Gastroesophageal sphincter (tissue), 4 donors: ENCODE data around the gene ZNHIT2. TPM values are rescaled to one million over a fixed set of nuclear protein-coding genes. Genes with fewer than 3 reads are reported as not detected.
"Not testable (repeated sequence)": the region's sequence is repeated elsewhere in the genome, so short reads cannot be mapped to it uniquely, and the experiment has no call there.

Experiments
- ATAC-seq: fragments of 150-250 bp; one replicate; pipeline ENCODE4 v1.9.1; 2016; ENCODE audit warnings: mild to moderate bottlenecking, moderate library complexity
- H3K27ac ChIP-seq, 4 donors: fragments of 200-600 bp; sonication (generic) in 3 of 4; 1 replicate in 3 of 4; 2 replicates in 1 of 4; pipeline ENCODE4 v1.5.1; 2016 to 2019
- H3K27me3 ChIP-seq: fragments of 200-600 bp; sonication (generic); one replicate; pipeline ENCODE4 v1.5.1; 2019
- H3K36me3 ChIP-seq, 2 donors: fragments of 200-600 bp; sonication (generic); one replicate each; pipeline ENCODE4 v1.5.1; 2019; ENCODE audit warnings: control low read depth in 1 of 2
- H3K4me1 ChIP-seq, 3 donors: fragments of 200-600 bp; sonication (generic); 1 replicate in 2 of 3; 2 replicates in 1 of 3; pipeline ENCODE4 v1.5.1; 2016 to 2019; ENCODE audit warnings: control low read depth in 2 of 3
- H3K4me3 ChIP-seq, 2 donors: fragments of 200-600 bp; sonication (generic); one replicate each; pipeline ENCODE4 v1.5.1; 2019; ENCODE audit warnings: mild to moderate bottlenecking in 1 of 2, moderate library complexity in 1 of 2
- H3K9me3 ChIP-seq, 3 donors: fragments of 200-600 bp; sonication (generic); one replicate each; pipeline ENCODE4 v1.5.1; 2017 to 2019; ENCODE audit warnings: control low read depth in 2 of 3
- EP300 ChIP-seq: sonication (generic); formaldehyde crosslinking; IDR thresholded peaks from one replicate; pipeline ENCODE4 v1.6.1; 2017; ENCODE audit warnings: antibody characterized with exemption, mild to moderate bottlenecking
- POLR2A ChIP-seq, 2 donors: fragments of 450-650 bp; IDR thresholded peaks; one replicate each; pipeline ENCODE4 v1.6.1; 2017; ENCODE audit warnings: antibody characterized with exemption in 2 of 2, mild to moderate bottlenecking in 2 of 2, moderate library complexity in 1 of 2
- POLR2AphosphoS5 ChIP-seq: sonication (generic); formaldehyde crosslinking; IDR thresholded peaks from one replicate; pipeline ENCODE4 v1.6.1; 2017; ENCODE audit warnings: antibody characterized with exemption
- WGBS, 2 donors: methylation state at CpG; one replicate each; pipeline ENCODE4 v1.1.5; 2018; ENCODE audit warnings: low coverage in 1 of 2; 5-methylcytosine and 5-hydroxymethylcytosine counted together
- total RNA-seq, 4 donors: library from RNA; depleted of rRNA; stranded (reverse); fragments of >200 nt; gene quantifications; one replicate each; pipeline ENCODE4 v1.1.0, GENCODE V29; 2016
- TF ChIP-seq, protein P1 (sequence below), 4 experiments: fragments of 200-600 bp in 2 of 4; fragments of 450-650 bp in 2 of 4; sonication (generic) in 1 of 4; IDR thresholded peaks; one replicate each; pipeline ENCODE4 v1.5.1; 2017 to 2019; ENCODE audit warnings: antibody characterized with exemption in 4 of 4, mild to moderate bottlenecking in 2 of 4, moderate library complexity in 2 of 4

The ZNHIT2 gene
- total RNA-seq, 4 donors from 2014 or later = 13.6 to 19.1 (median 15.4) TPM

DNA sequence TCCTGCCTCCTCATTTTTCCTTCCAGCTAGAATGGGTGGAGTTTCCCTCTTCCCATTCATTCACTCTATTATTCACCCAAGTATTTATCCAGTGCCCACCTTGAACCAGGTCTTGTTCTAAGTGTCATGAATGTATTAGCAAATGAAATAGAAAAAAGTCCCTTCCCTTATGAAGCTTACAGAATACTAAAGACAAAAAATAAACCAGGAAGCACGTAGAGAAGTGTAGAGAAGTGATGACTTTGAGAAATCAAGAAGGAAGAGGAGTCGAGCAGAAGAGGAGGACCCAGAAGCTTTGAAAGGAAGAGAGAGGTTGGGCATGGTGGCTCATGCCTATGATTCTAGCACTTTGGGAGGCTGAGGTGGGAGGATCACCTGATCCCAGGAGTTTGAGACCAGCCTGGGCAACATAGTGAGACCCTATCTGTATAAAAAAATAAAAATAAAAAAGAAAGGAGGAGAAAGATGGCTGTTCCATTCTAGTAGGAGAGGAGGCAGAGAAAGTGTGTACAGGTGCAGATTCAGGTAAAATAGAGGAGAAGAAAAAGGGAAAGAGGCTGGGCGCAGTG lies 33.9 kb upstream of the ZNHIT2 start:
- no peaks in the 10 kb centered on the region for H3K36me3 ChIP-seq
- WGBS, 2 donors = 53 to 100% methylated on average over 1 to 3 of the region's 3 CpGs
- H3K27me3 ChIP-seq = peaks cover 8% of the 10 kb centered on the region
- no peaks in the 10 kb centered on the region for H3K9me3 ChIP-seq
- no peak overlapping the region for H3K4me3 ChIP-seq
- TF ChIP-seq POLR2AphosphoS5 = no peak
- TF ChIP-seq EP300 = no peak
- TF ChIP-seq POLR2A (IDR thresholded peaks at IDR 0.05) = no peak
- TF ChIP-seq, protein P1, sequence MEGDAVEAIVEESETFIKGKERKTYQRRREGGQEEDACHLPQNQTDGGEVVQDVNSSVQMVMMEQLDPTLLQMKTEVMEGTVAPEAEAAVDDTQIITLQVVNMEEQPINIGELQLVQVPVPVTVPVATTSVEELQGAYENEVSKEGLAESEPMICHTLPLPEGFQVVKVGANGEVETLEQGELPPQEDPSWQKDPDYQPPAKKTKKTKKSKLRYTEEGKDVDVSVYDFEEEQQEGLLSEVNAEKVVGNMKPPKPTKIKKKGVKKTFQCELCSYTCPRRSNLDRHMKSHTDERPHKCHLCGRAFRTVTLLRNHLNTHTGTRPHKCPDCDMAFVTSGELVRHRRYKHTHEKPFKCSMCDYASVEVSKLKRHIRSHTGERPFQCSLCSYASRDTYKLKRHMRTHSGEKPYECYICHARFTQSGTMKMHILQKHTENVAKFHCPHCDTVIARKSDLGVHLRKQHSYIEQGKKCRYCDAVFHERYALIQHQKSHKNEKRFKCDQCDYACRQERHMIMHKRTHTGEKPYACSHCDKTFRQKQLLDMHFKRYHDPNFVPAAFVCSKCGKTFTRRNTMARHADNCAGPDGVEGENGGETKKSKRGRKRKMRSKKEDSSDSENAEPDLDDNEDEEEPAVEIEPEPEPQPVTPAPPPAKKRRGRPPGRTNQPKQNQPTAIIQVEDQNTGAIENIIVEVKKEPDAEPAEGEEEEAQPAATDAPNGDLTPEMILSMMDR (IDR thresholded peaks at IDR 0.05) = no peak
- ATAC-seq = no peak
- H3K27ac ChIP-seq = peak overlapping the region in 2 of 4 donors; percentile 49 to 63
- H3K4me1 ChIP-seq = peaks cover 0 to 7% (median 0%) of the 10 kb centered on the region in 3 donors

DNA sequence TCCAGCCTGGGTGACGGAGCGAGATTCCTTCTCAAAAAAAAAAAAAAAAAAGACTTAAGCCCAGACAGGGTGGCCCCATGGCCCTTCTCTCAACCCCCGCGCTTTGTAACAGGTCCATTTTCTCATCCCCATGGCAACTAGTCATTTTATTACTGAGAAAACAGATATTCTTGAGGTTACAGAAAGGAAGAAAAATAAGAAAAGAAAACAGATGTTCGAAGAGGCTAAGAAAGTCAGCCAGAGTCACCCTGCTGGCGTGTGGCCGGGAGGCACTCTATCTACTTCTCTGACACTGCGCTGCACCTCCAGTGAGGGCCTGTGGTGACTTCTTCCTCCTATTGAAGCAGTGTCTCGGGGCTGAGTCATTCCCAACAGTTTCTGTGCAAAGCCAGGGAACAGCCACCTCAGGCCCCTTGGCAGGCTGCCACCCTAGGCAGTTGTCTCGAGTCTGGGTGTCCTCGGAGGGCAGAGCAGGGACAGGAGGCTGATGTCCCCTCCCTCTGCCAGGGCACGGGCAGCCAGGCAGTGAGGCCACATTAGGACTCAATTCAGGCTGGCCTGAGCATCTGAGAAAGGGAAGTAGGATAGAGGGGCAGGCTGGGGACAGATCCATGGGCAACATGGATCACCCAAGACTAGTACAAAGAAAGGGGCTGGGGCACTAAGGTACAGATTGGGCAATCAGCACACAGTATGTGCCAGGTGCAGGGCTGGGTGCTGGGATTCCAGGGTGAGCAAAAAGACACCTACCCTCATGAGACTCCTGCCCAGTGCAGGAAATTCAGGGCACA lies 33.2 kb upstream of the ZNHIT2 start:
- peak; percentile 84 for ATAC-seq
- WGBS, 2 donors = 35 to 41% methylated on average over 6 to 9 of the region's 12 CpGs
- H3K4me1 ChIP-seq = peaks cover 0 to 7% (median 0%) of the 10 kb centered on the region in 3 donors
- no peak overlapping the region for H3K4me3 ChIP-seq
- H3K36me3 ChIP-seq = no peaks in the 10 kb centered on the region
- H3K27ac ChIP-seq = peak overlapping the region in 3 of 4 donors; percentile 31 to 63 (median 49)
- peaks cover 12% of the 10 kb centered on the region for H3K27me3 ChIP-seq
- no peaks in the 10 kb centered on the region for H3K9me3 ChIP-seq
- no peak for TF ChIP-seq POLR2AphosphoS5
- TF ChIP-seq, protein P1 (IDR thresholded peaks at IDR 0.05) = no peak
- no peak for TF ChIP-seq EP300
- TF ChIP-seq POLR2A (IDR thresholded peaks at IDR 0.05) = no peak

- H3K27ac ChIP-seq = peak overlapping the region in 2 of 4 donors; percentile 49 to 63
- H3K27me3 ChIP-seq = peaks cover 12% of the 10 kb centered on the region
- ATAC-seq, H3K4me1 ChIP-seq, H3K9me3 ChIP-seq, H3K36me3 ChIP-seq, H3K4me3 ChIP-seq: not testable (repeated sequence)
- WGBS, 2 donors = 65% methylated on average over 10 of the region's 10 CpGs; no CpG with 5 or more reads in 1 of the 2 donors
Measured at GRCh38 chr11:65150131-65150508, 32.6 kb upstream of the ZNHIT2 start.

DNA sequence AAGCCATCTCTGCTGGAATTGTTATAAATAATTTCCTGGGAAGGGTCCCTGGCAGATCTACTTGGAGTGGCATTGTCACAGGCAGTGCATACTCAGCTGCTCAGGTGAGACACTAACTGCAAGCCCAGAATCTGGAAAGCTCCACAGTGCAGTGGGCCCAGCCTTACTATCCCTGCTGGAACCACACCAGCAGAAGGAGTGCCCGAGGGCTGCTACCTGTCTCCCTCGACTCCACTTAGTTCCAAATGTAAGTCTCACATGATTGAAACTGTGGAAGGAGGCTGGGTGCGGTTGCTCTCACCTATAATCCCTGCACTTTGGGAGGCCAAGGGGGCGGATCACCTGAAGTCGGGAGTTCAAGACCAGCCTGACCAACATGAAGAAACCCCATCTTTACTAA lies 31.2 kb upstream of the ZNHIT2 start:
- 69% methylated on average over 4 of the region's 5 CpGs; no CpG with 5 or more reads in 1 of the 2 donors for WGBS, 2 donors
- H3K27me3 ChIP-seq = peaks cover 12% of the 10 kb centered on the region
- H3K4me1 ChIP-seq = peaks cover 0 to 7% (median 0%) of the 10 kb centered on the region in 3 donors
- H3K27ac ChIP-seq = no peak overlapping the region
- H3K9me3 ChIP-seq = no peaks in the 10 kb centered on the region
- no peak for TF ChIP-seq POLR2AphosphoS5
- no peak for TF ChIP-seq EP300
- TF ChIP-seq, protein P1 (IDR thresholded peaks at IDR 0.05) = no peak
- TF ChIP-seq POLR2A (IDR thresholded peaks at IDR 0.05) = no peak
- no peaks in the 10 kb centered on the region for H3K36me3 ChIP-seq
- no peak for ATAC-seq
- no peak overlapping the region for H3K4me3 ChIP-seq

DNA sequence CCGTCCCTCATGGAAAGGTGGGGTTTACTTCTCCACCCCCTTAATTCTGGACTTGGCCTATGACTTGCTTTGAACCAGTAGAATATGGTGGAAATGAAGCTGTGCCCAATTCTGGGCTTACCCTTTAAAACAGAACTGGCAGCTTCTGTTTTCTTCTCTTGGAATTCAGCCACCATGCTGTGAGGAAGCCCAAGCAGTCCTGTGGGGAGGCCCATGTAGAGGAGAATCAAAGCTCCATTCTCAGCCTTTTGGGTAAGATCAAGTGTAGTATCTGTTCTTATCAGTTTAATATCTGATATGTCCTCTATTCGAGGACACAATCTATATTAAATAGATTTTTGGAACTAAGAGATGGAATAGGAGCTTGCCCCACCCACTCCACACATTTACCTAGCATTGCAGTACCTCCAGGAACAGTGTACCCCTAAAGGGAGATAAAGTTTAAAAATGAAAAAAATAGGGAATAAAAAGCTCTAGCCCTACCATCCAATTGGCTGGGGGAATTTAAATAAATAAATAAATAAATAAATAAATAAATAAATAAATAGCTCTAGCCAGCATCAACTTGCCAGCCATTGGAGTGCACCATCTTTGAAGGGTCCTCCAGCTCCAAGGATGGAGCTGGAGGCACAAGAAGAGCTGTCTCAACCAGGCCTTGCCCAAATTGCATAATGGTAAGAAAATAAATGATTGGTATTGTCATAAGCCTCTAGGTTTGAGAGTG lies 30.0 kb upstream of the ZNHIT2 start:
- peaks cover 0 to 7% (median 0%) of the 10 kb centered on the region in 3 donors for H3K4me1 ChIP-seq
- H3K27me3 ChIP-seq = peaks cover 12% of the 10 kb centered on the region
- no peaks in the 10 kb centered on the region for H3K36me3 ChIP-seq
- no peak for ATAC-seq
- 60 to 64% methylated on average over 2 of the region's 2 CpGs for WGBS, 2 donors
- no peak overlapping the region for H3K4me3 ChIP-seq
- no peak for TF ChIP-seq EP300
- TF ChIP-seq POLR2AphosphoS5 = no peak
- TF ChIP-seq, protein P1 (IDR thresholded peaks at IDR 0.05) = no peak
- no peak for TF ChIP-seq POLR2A (IDR thresholded peaks at IDR 0.05)
- no peak overlapping the region for H3K27ac ChIP-seq
- no peaks in the 10 kb centered on the region for H3K9me3 ChIP-seq
